Left lung (tissue), 10 donors: ENCODE results near the gene HSBP1. TPM values are rescaled to one million over a fixed set of nuclear protein-coding genes. Genes with fewer than 3 reads are reported as not detected.

Experiments
- ATAC-seq: fragments of 200-7000 bp; cut with Tn5 transposase; one replicate; pipeline ENCODE4 v1.9.1; 2020; ENCODE audit warnings: moderate library complexity
- DNase-seq, 4 donors: peaks; one replicate each; pipeline ENCODE4 v3.0.0-alpha.2; 2013 to 2020
- H3K27ac ChIP-seq, 2 donors: fragments of 200-600 bp; sonication (generic) in 1 of 2; one replicate each; pipeline versions ENCODE4 v1.5.0 to v1.8.0; 2020 to 2021
- H3K27me3 ChIP-seq, 2 donors: fragments of 200-600 bp; sonication (generic) in 1 of 2; one replicate each; pipeline versions ENCODE4 v1.5.0 to v1.8.0; 2020 to 2021
- H3K36me3 ChIP-seq, 2 donors: fragments of 200-600 bp; sonication (generic) in 1 of 2; one replicate each; pipeline versions ENCODE4 v1.5.0 to v1.8.0; 2020 to 2021
- H3K4me1 ChIP-seq, 2 donors: fragments of 200-600 bp; one replicate each; pipeline ENCODE4 v1.8.0; 2021
- H3K4me3 ChIP-seq, 2 donors: fragments of 200-600 bp; sonication (generic) in 1 of 2; one replicate each; pipeline versions ENCODE4 v1.5.0 to v1.8.0; 2020 to 2021; ENCODE audit warnings: mild to moderate bottlenecking in 1 of 2
- H3K9me3 ChIP-seq, 2 donors: fragments of 200-600 bp; sonication (generic) in 1 of 2; one replicate each; pipeline versions ENCODE4 v1.5.0 to v1.8.0; 2020 to 2021
- CTCF ChIP-seq, 2 donors: fragments of 200-600 bp; sonication (generic) in 1 of 2; IDR thresholded peaks; one replicate each; pipeline versions ENCODE4 v1.5.0 to v1.8.0; 2021; ENCODE audit warnings: antibody characterized with exemption in 2 of 2
- intact Hi-C, 2 donors: fragments of 100-400 bp; cut with DNase I; formaldehyde crosslinking; loops; one replicate each; pipeline versions ENCODE4 v1.11.2 to v1.14.2; 2022
- polyA plus RNA-seq, 6 donors: library from polyadenylated mRNA; unstranded; fragments of 120-200 nt; gene quantifications; one replicate each; pipeline ENCODE4 v1.2.1, GENCODE V29; 2013; ENCODE audit not compliant: insufficient read length in 6 of 6
- total RNA-seq, 2 donors: library from RNA; stranded (reverse); fragmentation: NEBNext Ultra II Directional; extraction: Animal tissue kit (Norgen Biotek cat#: 25700); gene quantifications; one replicate each; pipeline ENCODE4 v1.2.1, GENCODE V29; 2021
- donor health status: DM: no; HTN: yes; CAD: no.
- donor health status: DM: no; HTN: no; CAD: no.

Gene HSBP1
- total and polyA plus RNA-seq, 8 donors = 118 to 184 (median 168) TPM

GRCh38 chr16:83847371-83848225 lies 39.8 kb downstream of the HSBP1 start:
- Histone ChIP-seq H3K4me1 (peaks cover 0 to 22% of the 10 kb centered on the region in 2 donors), H3K9me3 (no peaks in the 10 kb centered on the region), H3K27me3 (no peaks in the 10 kb centered on the region), H3K27ac (no peak overlapping the region), H3K4me3 (no peak overlapping the region), H3K36me3 (no peaks in the 10 kb centered on the region)
- ATAC-seq (no peak), DNase-seq (no peak)
- intact Hi-C loops = no loop called here
- TF ChIP-seq CTCF (IDR thresholded peaks at IDR 0.05) = no peak

GRCh38 chr16:83849421-83849820 lies 41.6 kb downstream of the HSBP1 start:
- intact Hi-C loops = no loop called here
- DNase-seq = no peak
- TF ChIP-seq CTCF (IDR thresholded peaks at IDR 0.05) = no peak

GRCh38 chr16:83850947-83851346 lies 43.2 kb downstream of the HSBP1 start:
- ATAC-seq (no peak), DNase-seq (no peak)
- no peak for TF ChIP-seq CTCF (IDR thresholded peaks at IDR 0.05)
- H3K27me3 ChIP-seq = no peaks in the 10 kb centered on the region
- peaks cover 0 to 6% of the 10 kb centered on the region in 2 donors for H3K4me1 ChIP-seq
- H3K9me3 ChIP-seq = no peaks in the 10 kb centered on the region
- no peak overlapping the region for H3K4me3 ChIP-seq
- H3K36me3 ChIP-seq = no peaks in the 10 kb centered on the region
- intact Hi-C loops = no loop called here
- no peak overlapping the region for H3K27ac ChIP-seq

More at GRCh38 chr16:83849421-83849820, 41.6 kb downstream of the HSBP1 start:
- Histone ChIP-seq H3K4me3 (no peak overlapping the region), H3K36me3 (no peaks in the 10 kb centered on the region), H3K9me3 (no peaks in the 10 kb centered on the region), H3K4me1 (peaks cover 0 to 6% of the 10 kb centered on the region in 2 donors), H3K27ac (no peak overlapping the region), H3K27me3 (no peaks in the 10 kb centered on the region)
- no peak for ATAC-seq

GRCh38 chr16:83851473-83851872 lies 43.7 kb downstream of the HSBP1 start:
- H3K27ac ChIP-seq = no peak overlapping the region
- H3K4me3 ChIP-seq = no peak overlapping the region
- intact Hi-C loops = no loop called here
- ATAC-seq = no peak
- no peaks in the 10 kb centered on the region for H3K27me3 ChIP-seq
- no peak for TF ChIP-seq CTCF (IDR thresholded peaks at IDR 0.05)
- H3K4me1 ChIP-seq = peaks cover 0 to 6% of the 10 kb centered on the region in 2 donors
- no peaks in the 10 kb centered on the region for H3K9me3 ChIP-seq
- no peak for DNase-seq
- no peaks in the 10 kb centered on the region for H3K36me3 ChIP-seq

- Histone ChIP-seq H3K4me3 (no peak overlapping the region), H3K27ac (no peak overlapping the region), H3K36me3 (no peaks in the 10 kb centered on the region), H3K9me3 (no peaks in the 10 kb centered on the region), H3K27me3 (no peaks in the 10 kb centered on the region), H3K4me1 (peaks cover 0 to 1% of the 10 kb centered on the region in 2 donors)
- DNase-seq (no peak), ATAC-seq (no peak)
- intact Hi-C loops = no loop called here
- no peak for TF ChIP-seq CTCF (IDR thresholded peaks at IDR 0.05)
Observed at GRCh38 chr16:83852774-83853173, 45.0 kb downstream of the HSBP1 start.
